LHCN-M2 (cell line): ENCODE measurements around the gene DNAH17. TPM values are rescaled to one million over a fixed set of nuclear protein-coding genes. Genes with fewer than 3 reads are reported as not detected.

Experiments used
- DNase-seq: peaks from one replicate; pipeline ENCODE4 v3.0.0-alpha.2; 2012; ENCODE audit warnings: low read depth
- total RNA-seq: library from RNA; depleted of rRNA; stranded (reverse); fragments of >200 nt; gene quantifications from 2 replicates; pipeline ENCODE4 v1.2.3, GENCODE V29; 2014

The DNAH17 gene
- total RNA-seq, 1 experiment from 2014 or later = not detected

DNA sequence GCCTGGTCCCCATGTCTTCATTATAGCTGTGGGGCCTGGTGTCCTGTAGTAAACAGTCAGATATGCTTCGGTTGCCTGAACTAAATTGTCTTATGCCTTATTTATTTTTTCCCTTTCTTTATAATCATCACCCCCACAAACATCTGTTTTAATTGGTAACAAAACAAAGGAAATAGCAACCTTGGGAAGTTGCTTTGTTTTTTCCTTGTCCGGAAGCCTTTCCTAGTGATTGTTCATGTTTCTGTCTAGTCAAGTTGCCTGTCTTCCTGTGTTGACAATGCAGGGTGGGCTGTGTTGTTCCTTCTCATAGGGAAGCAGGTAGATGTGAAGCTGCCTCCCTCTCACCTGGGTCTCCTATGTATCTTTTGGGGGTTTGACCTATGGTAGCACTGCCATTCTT is 182.0 kb downstream of the DNAH17 start:
- no peak for DNase-seq

DNA sequence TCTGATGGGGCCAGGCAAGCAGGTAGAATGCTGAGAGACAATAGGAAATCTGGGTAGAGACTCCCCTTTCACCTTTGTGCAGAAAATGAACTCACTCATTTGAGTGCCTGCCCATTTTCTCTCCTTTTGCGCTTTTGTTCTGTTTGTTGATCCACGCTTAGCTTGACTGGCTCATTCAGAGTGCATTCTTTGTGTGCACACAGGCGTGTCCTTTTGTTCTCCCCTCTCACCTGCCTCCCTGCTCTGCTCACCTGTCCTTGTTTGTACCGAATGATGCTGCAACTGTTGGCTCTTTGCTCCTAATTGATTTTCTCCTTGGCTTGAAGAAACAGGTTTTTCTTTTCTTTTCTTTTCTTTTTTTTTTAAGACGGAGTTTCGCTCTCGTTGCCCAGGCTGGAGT is 183.0 kb downstream of the DNAH17 start:
- no peak for DNase-seq

DNA sequence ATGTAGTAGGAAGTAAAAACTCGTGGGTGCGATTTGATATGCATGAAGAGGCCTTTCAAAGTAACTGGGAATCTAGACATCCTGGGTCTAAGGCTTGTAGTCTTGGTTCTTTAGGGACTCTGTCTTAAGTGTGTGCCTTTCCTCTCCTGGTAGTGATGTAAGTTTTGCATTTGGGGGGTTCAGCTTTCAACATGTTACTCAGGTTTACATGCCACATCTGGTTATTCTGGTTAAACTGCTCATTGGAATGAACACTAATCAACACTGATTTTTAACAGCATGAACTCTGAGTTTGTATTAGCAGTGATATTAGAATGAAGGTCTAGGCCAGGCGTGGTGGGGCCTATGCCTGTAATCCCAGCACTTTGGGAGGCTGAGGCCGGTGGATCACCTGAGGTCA is 183.6 kb downstream of the DNAH17 start:
- DNase-seq = no peak

DNA sequence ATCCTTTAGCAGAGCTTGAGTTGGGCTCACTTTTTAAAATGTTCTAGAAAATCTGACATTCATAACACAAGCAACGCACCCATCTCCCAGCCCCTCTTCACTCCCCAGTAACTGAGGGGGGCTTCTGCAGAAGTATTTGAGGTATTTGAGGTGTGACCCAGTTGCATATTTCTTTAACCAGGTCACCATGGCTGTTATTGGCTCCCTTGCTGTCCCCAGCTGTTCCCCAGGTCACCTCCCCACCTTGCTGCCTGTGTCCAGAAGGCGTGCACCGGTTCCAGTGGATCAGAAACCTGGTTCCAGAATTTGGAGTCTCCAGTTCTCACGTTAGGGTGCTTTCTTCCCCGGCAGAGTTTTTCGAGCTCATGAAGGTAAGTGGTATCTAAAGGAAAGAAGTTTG is 184.9 kb downstream of the DNAH17 start:
- DNase-seq = no peak

DNA sequence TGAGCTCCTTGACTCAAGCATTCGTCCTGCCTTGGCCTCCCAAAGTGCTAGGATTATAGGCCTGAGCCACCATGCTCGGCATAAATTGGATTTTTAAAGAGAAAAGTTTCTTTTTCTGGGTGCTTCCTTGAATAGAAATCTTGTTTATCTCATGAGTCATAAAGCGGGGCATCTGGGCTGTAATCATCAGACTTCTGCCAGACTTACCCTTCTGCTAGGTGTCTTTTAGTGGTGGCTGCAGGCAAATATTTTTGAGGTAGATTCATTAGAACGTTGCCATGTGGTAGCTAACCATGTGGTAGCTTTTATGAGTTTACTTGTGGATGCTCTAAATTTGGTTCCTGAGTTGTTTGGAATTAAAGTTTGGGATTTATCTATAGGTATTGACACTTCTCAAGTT is 185.4 kb downstream of the DNAH17 start:
- peak; percentile 73 for DNase-seq

DNA sequence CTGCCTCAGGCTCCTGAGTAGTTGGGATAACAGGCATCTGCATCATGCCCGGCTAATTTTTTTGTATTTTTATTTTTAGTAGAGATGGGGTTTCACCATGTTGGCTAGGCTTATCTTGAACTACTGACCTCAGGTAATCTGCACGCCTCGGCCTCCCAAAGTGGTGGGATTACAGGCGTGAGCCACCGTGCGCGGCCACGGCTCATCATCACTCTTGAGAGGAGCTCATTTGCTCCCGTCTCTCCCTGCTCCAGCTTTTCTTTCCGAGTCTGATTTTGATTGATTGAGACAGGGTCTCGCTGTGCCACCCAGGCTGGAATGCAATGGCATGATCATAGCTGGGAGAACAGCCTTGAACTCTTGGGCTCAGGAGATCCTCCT is 186.2 kb downstream of the DNAH17 start:
- no peak for DNase-seq

DNA sequence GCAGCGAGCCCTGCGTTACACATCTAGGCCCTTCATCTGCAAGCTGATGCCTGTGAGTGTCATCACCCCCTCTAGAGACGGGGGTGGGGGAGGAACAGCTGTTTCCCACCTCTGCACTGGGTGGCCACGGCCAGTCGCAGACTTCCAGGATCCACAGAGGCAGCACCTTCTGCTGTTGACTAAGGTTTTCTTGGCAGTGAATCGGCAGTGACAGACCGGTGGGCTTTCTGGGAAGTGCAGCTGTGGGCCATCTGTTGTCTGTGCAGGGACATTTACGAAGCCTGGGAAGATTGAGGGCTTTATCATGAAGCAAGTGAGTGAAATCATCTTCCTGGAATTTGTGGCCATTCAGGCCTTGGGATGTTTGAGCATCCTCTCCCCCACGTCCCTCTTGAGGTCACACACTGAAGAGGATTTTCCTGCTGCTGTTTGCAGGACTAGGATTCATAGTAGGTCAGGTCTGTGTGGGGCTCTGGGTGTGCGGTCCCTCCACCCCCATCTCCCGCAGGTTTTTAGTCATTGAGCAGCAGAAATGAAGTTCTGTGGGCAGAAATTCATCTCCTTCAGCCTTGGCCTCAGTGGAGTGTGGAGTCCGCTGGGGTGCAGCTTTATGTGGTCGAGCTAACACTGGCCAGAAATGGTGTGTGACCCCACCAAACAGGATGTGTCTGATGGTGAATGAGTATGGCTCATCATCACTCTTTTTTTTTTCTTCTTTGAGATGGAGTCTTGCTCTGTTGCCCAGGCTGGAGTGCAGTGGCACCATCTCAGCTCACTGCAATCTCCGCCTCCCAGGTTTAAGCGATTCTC is 186.8 kb downstream of the DNAH17 start:
- peak; percentile 99 for DNase-seq

DNA sequence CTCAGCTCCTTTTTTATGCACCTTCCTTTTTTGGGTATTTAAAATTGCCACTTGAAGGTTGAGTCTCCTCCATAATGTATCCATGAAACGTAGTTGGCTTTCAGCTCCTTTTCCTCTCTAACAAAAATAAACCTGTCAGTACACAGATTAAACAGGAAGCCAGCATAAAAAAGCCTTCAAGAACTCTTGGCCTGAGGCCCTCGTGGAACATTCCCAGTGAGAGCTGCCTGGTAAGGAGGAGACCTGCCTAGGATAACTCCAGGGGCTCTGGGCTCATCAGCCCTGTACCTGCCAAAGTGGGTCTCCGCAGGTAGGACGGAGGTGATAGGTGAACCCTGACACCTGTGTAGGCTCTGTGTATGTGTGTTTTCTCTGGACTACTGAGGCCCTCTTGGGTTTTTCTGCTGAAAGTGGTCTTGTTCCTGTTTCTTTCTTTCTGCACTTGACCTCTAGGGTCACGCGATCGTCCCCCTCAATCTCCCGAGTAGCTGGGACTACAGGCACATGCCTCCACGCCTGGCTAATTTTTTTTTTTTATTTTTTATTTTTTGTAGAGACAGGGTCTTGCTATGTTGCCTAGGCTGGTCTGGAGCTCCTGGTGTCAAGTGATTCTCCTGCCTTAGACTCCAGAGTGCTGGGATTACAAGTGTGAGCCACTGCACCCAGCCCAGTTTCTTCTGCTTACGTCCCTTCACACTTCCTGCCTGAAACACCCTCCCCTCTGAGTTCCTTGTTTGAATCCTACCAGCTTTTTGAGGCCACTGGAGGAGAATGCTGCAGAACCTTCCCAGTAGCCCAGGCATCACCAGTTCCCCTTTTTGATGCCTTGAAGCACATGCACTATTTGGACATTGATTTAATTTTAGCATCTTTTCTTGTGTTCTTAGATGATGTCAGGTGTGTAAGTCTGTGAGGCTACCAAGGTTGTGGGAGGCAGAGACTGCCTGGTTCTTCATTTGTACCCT is 188.9 kb downstream of the DNAH17 start:
- DNase-seq = no peak

DNA sequence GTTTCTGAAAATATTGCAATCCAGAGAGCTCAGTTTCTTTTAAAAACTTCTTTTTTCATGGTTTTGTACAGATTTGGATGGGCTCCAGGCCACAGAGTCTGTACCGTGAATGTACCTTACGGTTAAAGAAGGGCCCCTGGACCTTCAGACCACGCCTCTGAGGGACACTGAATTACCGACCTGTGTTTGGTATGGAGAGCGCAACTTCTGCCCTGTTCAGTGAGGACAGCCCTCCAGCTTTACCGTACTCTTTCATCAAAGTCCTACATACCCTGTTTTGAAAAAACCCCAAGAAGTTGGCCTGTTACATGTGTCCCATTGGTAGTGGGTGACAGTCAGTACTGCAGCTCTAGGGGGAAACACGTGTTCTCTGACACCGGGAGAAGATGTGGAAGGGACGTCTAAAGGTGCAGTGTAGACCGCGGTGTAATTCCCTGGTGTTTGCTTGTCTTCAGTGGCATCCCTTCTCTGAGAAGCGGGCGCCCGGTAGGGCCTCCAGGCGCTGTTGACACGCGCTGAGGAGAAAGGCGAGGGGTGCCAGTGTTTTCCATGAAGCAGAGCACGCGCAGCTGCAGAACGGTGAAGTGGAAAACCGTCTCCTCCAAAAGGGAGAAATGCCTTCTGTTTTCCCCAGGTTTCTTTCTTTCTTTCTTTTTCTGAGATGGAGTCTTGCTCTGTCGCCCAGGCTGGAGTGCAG is 192.6 kb downstream of the DNAH17 start:
- DNase-seq = no peak

DNA sequence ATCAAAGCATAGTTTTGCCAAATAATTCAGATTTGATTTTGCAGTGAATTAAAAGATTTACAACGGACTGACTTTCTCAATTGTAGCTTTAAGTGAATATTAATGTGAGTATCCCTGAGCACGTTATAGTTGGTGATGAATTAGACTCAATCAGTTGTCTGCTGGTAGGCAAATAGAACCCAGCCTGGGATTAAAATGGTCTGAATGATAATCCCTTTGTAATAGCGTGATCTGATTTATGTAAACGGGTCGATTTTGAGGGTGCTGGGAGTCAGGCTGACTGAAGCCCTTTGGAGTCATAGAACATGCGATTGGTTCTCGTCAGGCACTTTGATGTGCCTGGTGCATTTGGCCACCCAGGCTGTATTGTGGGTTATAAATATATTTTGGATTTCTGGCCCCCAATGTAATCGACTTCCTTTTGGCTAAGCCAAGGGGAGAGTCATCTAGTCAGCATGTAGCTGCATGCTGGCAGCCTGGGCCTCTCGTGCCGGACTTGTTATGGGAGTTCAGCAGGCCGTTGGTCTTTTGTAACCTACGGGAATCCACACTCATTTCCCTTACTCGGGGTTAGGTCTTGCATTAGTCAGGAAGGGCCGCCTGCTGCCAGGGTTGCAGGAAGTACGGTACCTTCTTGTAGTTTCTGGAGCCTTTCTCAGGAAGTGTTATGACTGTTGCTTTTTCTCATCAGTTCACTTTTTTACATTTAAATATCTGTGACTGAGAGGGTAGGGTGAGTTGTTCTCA is 193.3 kb downstream of the DNAH17 start:
- peak; percentile 95 for DNase-seq

DNA sequence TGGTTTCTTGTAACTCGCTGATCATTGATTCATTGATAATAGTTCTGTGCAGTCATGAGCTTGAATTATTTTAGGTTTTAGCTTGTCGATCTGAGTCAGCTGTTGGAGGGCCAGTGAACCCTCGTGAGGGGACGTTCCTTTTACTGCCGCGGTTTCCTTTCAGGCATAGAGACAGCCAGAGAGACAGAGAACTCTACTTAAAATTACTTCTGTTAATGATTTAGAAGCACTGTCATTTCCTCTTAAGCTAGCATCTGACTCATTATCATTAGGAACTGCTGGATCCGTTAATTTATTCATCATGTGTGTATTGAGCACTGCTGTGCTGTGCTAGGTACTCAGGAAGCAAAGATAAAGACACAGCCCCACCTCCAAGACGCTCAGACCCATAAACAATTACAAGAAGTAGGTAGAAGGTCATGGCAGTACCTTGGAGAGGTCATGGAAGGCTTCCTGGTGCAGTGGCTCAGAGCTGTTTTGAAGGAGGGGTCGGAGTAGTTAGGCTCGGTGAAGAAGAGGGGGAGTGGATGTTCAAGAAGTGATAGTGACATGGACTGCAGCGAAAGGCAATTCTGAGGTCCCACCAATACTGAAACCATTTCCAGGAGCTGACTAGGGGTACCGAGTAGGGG is 195.5 kb downstream of the DNAH17 start:
- no peak for DNase-seq

DNA sequence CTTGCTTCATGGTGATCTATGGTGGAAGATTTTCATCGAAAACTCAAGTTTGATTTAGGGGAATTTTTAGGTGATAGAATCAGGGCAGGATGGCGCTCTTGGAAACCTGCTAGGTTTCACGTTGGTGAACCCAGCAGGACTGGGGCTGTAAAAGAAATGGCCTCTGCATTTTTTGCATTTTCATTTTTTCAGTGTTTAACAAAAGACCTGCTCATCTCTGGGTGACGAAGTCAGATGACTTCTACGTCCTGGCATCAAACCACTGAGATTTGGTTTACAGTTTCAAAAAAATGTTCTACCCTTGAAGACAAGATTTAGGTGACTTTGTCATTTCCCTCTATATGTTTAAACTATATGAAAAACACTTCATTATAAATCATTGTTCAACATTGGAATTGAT is 196.8 kb downstream of the DNAH17 start:
- no peak for DNase-seq

DNA sequence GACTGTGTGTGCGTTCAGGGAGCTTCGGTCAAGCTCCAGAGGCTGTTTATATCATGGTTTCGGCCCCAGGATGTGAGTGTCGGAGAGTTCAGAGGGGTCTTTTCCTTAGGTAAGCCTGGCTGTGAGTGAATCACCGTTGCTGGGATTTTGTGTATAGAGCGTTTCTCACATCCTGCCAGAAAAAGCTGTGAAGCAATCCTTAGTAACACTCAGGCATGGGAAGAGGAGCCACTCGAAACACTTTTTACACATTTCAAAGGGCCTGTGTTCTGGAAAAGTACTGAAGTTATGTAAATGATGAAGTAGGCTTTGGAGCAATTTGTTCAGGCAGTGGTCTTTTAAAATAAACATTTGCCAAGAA is 198.1 kb downstream of the DNAH17 start:
- peak; percentile 75 for DNase-seq

DNA sequence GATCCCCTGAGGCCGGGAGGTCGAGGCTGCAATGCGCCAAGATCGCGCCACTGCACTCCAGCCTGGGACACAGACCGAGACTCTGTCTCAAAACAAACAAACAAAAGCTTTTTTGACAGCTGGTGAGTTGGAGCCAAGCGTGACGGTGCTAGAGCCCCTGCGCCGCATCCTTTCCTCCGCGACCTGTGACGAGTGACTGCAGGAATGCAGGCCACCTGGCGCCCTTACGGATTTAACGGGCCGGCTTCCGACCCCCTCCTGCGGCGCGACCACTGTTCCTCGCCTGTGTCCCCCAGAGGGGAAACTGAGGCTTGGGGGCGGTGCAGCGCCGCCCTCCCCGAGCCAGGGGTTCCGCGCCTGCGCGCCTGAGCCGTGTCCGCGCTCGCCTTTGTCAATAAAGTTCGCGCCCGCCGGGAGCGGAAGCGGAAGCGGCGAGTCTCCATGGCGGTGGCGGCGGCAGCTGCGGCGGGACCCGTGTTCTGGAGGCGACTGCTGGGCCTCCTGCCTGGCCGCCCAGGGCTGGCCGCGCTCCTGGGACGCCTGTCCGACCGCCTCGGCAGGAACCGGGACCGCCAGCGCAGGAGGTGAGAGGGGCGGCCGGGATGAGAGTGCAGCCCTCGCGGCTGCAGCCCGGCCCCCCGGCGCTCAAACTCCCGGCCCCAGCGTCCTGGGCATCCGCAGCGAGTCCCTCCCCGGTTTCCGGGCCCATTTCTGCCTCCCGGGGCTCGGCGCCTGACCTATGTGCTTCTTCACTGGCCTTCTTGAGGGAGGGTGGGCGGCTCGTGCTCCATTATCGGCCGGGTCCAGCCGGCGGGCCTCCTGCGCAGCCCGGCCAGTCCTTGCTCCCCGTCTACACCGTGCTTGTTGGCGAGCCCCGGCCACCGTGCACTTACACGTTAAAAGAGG is 198.7 kb downstream of the DNAH17 start, which contains the start of gene PGS1:
PGS1 (plus strand) TSS at position 425 of the 906 bp plus-strand sequence; CDS start at position 442, 17 bp downstream.
- peak; percentile 71 for DNase-seq

DNA sequence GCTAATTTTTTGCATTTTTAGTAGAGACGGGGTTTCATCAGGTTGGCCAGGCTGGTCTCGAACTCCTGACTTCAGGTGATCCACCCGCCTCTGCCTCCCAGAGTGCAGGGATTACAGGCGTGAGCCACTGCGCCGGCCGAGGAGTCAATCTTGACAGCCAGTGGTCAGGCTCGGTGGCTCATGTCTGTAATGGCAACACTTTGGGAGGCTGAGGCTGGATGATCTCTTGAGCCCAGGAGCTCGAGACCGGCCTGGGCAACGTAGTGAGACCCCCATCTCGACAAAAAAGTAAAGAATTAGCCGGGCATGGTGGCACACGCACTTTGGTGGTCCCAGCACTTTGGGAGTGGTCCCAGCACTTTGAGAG is 199.4 kb downstream of the DNAH17 start:
- DNase-seq = no peak

DNA sequence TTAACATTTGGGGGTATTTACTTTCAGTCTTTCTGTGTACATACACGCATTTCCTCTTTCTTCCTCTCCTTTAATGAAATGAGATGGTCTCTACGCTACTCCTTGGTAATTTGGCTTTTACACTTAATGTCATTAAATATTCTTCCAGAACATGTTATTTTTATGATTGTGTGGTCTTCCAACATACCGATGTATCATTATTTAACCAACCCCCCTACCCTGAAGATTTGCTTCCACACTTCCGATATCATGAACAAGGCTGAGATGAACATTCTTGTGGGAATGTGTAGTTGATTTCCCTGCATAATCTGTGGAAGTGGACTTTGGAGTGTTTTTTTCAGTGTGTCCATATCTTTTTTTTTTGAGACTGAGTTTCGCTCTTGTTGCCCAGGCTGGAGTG is 201.0 kb downstream of the DNAH17 start:
- no peak for DNase-seq

DNA sequence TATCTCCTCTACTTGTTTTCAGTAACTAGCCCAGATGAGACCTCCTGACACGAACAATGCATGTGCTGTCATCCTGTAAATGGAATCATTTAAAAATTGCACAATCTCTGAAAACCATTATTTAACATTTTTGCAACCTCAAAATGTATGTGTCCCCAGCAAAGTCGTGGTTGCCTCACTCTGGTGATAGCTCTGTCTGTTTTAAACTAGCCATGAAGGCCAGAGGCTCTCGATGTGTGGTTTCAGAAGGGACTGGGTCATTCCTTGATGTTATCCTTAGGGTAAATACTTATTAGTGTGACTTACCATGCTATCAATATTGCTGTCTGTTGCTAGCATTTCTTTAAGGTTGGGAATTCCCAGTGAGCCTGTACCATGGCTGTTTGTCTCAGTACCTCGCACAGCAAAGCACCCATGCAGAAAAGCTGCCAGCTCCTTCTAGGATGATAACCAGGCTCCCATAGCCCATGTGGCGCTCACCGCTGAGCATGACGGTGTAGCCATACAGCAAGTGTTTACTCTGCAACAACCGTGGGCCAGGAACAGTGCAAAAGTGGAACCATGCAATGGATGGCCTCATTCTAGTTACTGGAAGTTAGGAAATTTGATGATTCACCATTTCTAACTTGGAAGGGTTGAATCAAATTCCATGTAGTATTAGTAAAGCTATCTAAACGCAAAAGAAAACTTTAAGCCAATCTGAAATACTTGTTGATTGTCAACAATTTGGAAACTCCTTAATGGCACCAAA is 201.6 kb downstream of the DNAH17 start:
- DNase-seq = peak; percentile 85

DNA sequence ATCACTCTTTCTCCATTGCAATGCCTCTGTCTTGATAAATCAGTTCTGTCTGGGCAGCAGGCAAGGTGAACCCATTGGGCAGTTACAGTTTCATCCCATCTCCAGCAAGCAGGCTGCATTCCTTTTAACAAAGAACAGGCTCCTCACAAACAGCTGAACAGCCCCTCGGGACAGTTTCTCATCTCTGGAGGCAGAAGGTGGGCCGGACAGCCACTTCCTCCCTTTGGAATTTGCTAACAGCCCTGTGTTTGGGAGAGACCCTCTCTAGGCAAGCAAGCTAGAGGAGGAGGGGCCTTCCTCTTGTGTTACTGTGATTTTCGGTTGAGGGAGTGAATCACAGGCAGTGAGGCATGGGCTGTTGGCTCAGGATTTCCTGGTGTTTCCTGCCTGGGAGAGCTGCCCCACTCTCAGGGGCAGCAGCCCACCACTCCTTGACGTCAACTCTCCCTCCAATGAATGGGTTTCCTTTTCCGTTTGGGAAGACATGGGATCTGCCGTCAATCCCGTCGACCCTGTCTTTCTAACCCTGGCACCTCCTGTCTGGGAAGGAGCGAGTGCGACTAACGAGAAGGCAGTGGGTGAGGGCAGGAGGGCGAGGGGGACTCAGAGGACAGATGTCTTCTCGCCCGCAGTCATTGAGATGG is 202.4 kb downstream of the DNAH17 start:
- peak; percentile 85 for DNase-seq
